ENCODE data around the gene JMJD8. TPM values are rescaled to one million over a fixed set of nuclear protein-coding genes. Genes with fewer than 3 reads are reported as not detected.

Gene JMJD8
- polyA plus RNA-seq, 4 donors = 23.0 to 46.2 (median 31.9) TPM

DNA sequence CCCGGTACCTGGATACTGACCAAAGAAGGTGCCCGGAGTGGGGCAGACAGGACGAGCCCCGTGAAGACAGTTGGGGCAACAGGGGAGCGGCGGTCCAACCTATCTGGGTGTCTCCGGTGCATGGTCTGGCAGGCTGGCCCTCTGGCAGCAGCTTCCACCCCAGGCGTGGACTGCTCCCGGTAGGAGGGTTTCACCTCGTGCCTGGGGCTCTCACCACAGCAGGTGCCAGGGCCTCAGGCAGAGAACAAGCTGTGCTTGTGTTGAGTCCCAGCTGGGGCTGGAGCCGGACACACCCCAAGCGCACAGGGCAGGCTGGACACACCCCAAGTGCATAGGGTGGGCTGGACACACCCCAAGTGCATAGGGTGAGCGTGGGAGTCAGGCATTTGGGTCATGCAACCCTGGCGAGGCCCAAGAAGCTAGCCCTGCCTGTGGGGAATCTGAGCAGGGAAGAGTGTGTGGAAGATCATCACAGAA is 23.0 kb upstream of the JMJD8 start:
- Histone ChIP-seq H3K4me3 (ENCODE audit: low read depth in 1 of 3, low read length in 3 of 3) (no peak overlapping the region), H3K27me3 (ENCODE audit: control insufficient read depth in 3 of 3, insufficient read depth in 3 of 3, low read length in 3 of 3) (peaks cover 27 to 83% (median 58%) of the 10 kb centered on the region in 3 donors), H3K27ac (ENCODE audit: low read depth in 1 of 3, low read length in 2 of 3) (no peak overlapping the region), H3K4me1 (ENCODE audit: control insufficient read depth in 3 of 3, insufficient read depth in 2 of 3, low read depth in 1 of 3, low read length in 2 of 3) (peaks cover 0 to 9% (median 0%) of the 10 kb centered on the region in 3 donors), H3K36me3 (ENCODE audit: control insufficient read depth in 3 of 3, insufficient read depth in 2 of 3, low read depth in 1 of 3, low read length in 3 of 3) (no peaks in the 10 kb centered on the region), H3K9me3 (ENCODE audit: control insufficient read depth in 2 of 2, insufficient read depth in 1 of 2, low read depth in 1 of 2, low read length in 1 of 2) (no peaks in the 10 kb centered on the region)
- 17 to 38% (median 30%) methylated on average over 14 of the region's 14 CpGs for WGBS, 3 donors
- no peak for DNase-seq
- FAIRE-seq = no peak

DNA sequence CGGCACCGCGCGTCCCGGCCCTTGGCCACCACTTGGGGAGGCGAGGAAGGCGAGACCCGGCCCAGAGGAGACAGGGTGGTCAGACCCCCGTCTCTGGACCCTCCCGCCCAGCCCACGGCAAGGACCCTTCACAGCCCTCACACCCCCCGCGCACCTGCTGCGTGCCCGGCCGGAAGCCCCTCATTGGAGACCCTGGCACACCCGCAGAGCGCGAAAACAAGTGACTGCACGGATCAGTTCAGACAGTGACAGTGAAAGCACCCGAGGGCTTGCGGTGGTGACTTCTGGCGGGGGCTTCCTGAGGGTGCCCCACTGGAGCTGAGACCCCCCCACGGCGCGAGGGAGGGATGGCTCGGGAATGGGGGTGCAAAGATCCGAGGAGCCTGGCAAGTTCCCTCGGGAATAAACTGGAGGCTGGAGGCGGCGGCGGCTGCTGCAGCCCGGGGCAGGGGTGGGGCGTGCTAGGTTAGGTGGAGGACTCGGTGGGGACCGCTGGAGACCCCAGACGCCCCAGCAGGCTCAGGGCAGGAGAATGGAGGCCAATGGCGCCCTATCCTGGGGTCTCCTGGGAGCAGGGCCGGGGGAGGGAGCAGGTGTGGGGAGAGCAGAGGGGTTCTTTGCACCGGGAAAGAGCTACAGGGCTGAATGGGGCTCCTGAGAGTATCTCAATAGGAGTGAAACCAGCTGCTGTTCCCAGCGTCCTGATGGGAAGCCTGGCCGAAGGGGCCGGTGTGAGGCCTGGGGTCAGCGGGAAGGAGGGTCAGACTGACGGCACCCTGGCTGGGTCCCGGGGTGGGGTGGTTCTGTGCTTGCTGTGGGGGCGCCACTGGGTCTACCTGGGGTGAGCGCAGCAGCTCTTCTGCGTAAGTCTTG is 22.3 kb upstream of the JMJD8 start:
- DNase-seq (no peak), FAIRE-seq (no peak)
- Histone ChIP-seq H3K36me3 (ENCODE audit: control insufficient read depth in 3 of 3, insufficient read depth in 2 of 3, low read depth in 1 of 3, low read length in 3 of 3) (no peaks in the 10 kb centered on the region), H3K4me3 (ENCODE audit: low read depth in 1 of 3, low read length in 3 of 3) (peak overlapping the region in 1 of 3 donors; percentile 32), H3K9me3 (ENCODE audit: control insufficient read depth in 2 of 2, insufficient read depth in 1 of 2, low read depth in 1 of 2, low read length in 1 of 2) (no peaks in the 10 kb centered on the region), H3K4me1 (ENCODE audit: control insufficient read depth in 3 of 3, insufficient read depth in 2 of 3, low read depth in 1 of 3, low read length in 2 of 3) (peaks cover 0 to 7% (median 0%) of the 10 kb centered on the region in 3 donors), H3K27ac (ENCODE audit: low read depth in 1 of 3, low read length in 2 of 3) (peak overlapping the region in 1 of 3 donors; percentile 22), H3K27me3 (ENCODE audit: control insufficient read depth in 3 of 3, insufficient read depth in 3 of 3, low read length in 3 of 3) (peaks cover 31 to 88% (median 61%) of the 10 kb centered on the region in 3 donors)
- 5 to 6% (median 5%) methylated on average over 37 to 49 of the region's 49 CpGs for WGBS, 3 donors

- Histone ChIP-seq H3K27me3 (ENCODE audit: control insufficient read depth in 3 of 3, insufficient read depth in 3 of 3, low read length in 3 of 3) (peaks cover 31 to 88% (median 62%) of the 10 kb centered on the region in 3 donors), H3K4me1 (ENCODE audit: control insufficient read depth in 3 of 3, insufficient read depth in 2 of 3, low read depth in 1 of 3, low read length in 2 of 3) (peaks cover 0 to under 1% (median 0%) of the 10 kb centered on the region in 3 donors), H3K9me3 (ENCODE audit: control insufficient read depth in 2 of 2, insufficient read depth in 1 of 2, low read depth in 1 of 2, low read length in 1 of 2) (no peaks in the 10 kb centered on the region), H3K4me3 (ENCODE audit: low read depth in 1 of 3, low read length in 3 of 3) (peak within 1 kb of the TSS in 2 of 3 donors; percentile 7 to 32), H3K36me3 (ENCODE audit: control insufficient read depth in 3 of 3, insufficient read depth in 2 of 3, low read depth in 1 of 3, low read length in 3 of 3) (no peaks in the 10 kb centered on the region), H3K27ac (ENCODE audit: low read depth in 1 of 3, low read length in 2 of 3) (peak within 1 kb of the TSS in 1 of 3 donors; percentile 22)
- WGBS, 3 donors = 1 to 2% (median 1%) methylated on average over 30 to 115 of the region's 115 CpGs
- DNase-seq (no peak), FAIRE-seq (no peak)
Observed at GRCh38 chr16:705431-706188, 21.5 kb upstream of the JMJD8 start, which contains the start of gene FBXL16. Gene FBXL16, minus strand, starts transcription at chr16:705801. Its CDS starts 8,396 bp downstream, at chr16:697405.

DNA sequence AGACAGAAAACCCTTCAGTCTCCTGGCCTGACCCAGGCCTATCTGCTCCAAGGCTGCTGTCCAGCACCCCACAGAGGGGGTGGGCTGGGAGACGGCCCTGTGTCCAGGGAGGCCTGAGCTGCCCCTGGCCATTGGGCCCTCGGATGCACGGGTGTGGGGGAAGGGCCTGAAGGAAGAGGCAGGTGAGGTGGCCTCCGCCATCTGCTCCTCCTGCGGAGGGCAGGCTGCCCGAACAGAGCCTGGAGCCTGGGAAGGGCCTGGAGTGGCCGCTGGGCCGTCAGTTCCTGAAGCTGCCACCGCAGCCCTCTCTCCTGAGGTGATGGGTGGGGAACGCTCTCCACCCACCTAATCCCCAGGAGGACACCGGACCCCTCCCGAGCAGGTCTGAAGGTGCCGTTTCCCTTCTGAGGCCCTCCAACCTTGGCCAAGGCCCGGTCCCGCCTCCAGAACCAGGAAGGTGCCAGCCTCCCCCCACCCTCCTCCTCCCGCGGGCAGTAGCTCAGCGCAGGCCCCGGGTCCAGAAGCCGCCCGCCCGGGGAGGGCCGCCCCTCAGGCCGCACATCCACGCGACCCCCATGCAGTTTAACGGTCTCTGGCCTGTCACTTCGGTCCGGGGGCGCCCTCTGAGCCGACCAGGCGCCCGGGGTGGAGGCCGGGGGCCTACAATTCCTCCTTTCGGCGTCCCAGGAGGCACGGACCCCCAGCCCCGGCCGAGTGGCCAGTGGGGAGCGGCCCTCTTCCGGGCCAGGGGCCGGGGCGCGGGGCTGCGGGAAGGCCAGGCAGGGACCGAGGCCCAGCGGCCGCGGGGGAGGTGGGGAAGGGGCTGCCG is 20.6 kb upstream of the JMJD8 start:
- no peak for DNase-seq
- H3K27me3 ChIP-seq (ENCODE audit: control insufficient read depth in 3 of 3, insufficient read depth in 3 of 3, low read length in 3 of 3) = peaks cover 29 to 87% (median 54%) of the 10 kb centered on the region in 3 donors
- no peaks in the 10 kb centered on the region for H3K36me3 ChIP-seq (ENCODE audit: control insufficient read depth in 3 of 3, insufficient read depth in 2 of 3, low read depth in 1 of 3, low read length in 3 of 3)
- H3K4me3 ChIP-seq (ENCODE audit: low read depth in 1 of 3, low read length in 3 of 3) = peak overlapping the region in 1 of 3 donors; percentile 7
- H3K9me3 ChIP-seq (ENCODE audit: control insufficient read depth in 2 of 2, insufficient read depth in 1 of 2, low read depth in 1 of 2, low read length in 1 of 2) = no peaks in the 10 kb centered on the region
- H3K4me1 ChIP-seq (ENCODE audit: control insufficient read depth in 3 of 3, insufficient read depth in 2 of 3, low read depth in 1 of 3, low read length in 2 of 3) = no peaks in the 10 kb centered on the region
- no peak overlapping the region for H3K27ac ChIP-seq (ENCODE audit: low read depth in 1 of 3, low read length in 2 of 3)
- FAIRE-seq = no peak
- 10 to 12% (median 11%) methylated on average over 37 to 50 of the region's 50 CpGs for WGBS, 3 donors

DNA sequence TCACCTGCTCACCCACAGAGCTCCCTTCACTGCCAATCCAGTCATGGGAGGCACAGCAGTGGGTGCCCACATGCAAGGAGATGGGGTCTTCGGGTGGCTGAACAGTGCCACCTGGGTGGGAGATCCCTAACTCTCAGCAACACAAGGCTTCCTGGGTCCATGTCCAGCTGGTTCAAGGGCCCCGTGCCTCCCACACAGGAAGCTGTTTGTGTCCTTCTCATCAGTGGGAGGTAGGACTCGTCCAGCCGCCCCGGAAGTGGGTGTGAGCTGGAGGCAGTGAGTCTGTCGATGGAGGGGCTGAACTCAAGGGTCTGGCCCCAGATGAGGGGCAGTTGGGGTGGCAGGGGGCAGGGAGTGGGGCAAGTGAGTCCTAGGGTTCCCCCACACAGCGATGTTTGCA is 19.9 kb upstream of the JMJD8 start:
- 66 to 70% (median 70%) methylated on average over 7 of the region's 7 CpGs for WGBS, 3 donors
- Histone ChIP-seq H3K27me3 (ENCODE audit: control insufficient read depth in 3 of 3, insufficient read depth in 3 of 3, low read length in 3 of 3) (peaks cover 28 to 87% (median 52%) of the 10 kb centered on the region in 3 donors), H3K4me1 (ENCODE audit: control insufficient read depth in 3 of 3, insufficient read depth in 2 of 3, low read depth in 1 of 3, low read length in 2 of 3) (no peaks in the 10 kb centered on the region), H3K36me3 (ENCODE audit: control insufficient read depth in 3 of 3, insufficient read depth in 2 of 3, low read depth in 1 of 3, low read length in 3 of 3) (no peaks in the 10 kb centered on the region), H3K4me3 (ENCODE audit: low read depth in 1 of 3, low read length in 3 of 3) (no peak overlapping the region), H3K27ac (ENCODE audit: low read depth in 1 of 3, low read length in 2 of 3) (no peak overlapping the region), H3K9me3 (ENCODE audit: control insufficient read depth in 2 of 2, insufficient read depth in 1 of 2, low read depth in 1 of 2, low read length in 1 of 2) (no peaks in the 10 kb centered on the region)
- FAIRE-seq (no peak), DNase-seq (no peak)

GRCh38 chr16:703406-703805 is 19.3 kb upstream of the JMJD8 start:
- Histone ChIP-seq H3K27ac (ENCODE audit: low read depth in 1 of 3, low read length in 2 of 3) (no peak overlapping the region), H3K4me1 (ENCODE audit: control insufficient read depth in 3 of 3, insufficient read depth in 2 of 3, low read depth in 1 of 3, low read length in 2 of 3) (no peaks in the 10 kb centered on the region), H3K27me3 (ENCODE audit: control insufficient read depth in 3 of 3, insufficient read depth in 3 of 3, low read length in 3 of 3) (peaks cover 28 to 86% (median 48%) of the 10 kb centered on the region in 3 donors), H3K9me3 (ENCODE audit: control insufficient read depth in 2 of 2, insufficient read depth in 1 of 2, low read depth in 1 of 2, low read length in 1 of 2) (no peaks in the 10 kb centered on the region), H3K36me3 (ENCODE audit: control insufficient read depth in 3 of 3, insufficient read depth in 2 of 3, low read depth in 1 of 3, low read length in 3 of 3) (no peaks in the 10 kb centered on the region), H3K4me3 (ENCODE audit: low read depth in 1 of 3, low read length in 3 of 3) (no peak overlapping the region)
- DNase-seq (no peak), FAIRE-seq (no peak)
- WGBS, 3 donors = 59 to 79% (median 60%) methylated on average over 12 of the region's 12 CpGs

- H3K9me3 ChIP-seq (ENCODE audit: control insufficient read depth in 2 of 2, insufficient read depth in 1 of 2, low read depth in 1 of 2, low read length in 1 of 2) = no peaks in the 10 kb centered on the region
- peaks cover 28 to 80% (median 40%) of the 10 kb centered on the region in 3 donors for H3K27me3 ChIP-seq (ENCODE audit: control insufficient read depth in 3 of 3, insufficient read depth in 3 of 3, low read length in 3 of 3)
- H3K4me1 ChIP-seq (ENCODE audit: control insufficient read depth in 3 of 3, insufficient read depth in 2 of 3, low read depth in 1 of 3, low read length in 2 of 3) = no peaks in the 10 kb centered on the region
- WGBS, 3 donors = 82 to 85% (median 84%) methylated on average over 19 of the region's 19 CpGs
- no peak overlapping the region for H3K27ac ChIP-seq (ENCODE audit: low read depth in 1 of 3, low read length in 2 of 3)
- DNase-seq = no peak
- no peak overlapping the region for H3K4me3 ChIP-seq (ENCODE audit: low read depth in 1 of 3, low read length in 3 of 3)
- H3K36me3 ChIP-seq (ENCODE audit: control insufficient read depth in 3 of 3, insufficient read depth in 2 of 3, low read depth in 1 of 3, low read length in 3 of 3) = no peaks in the 10 kb centered on the region
- FAIRE-seq = no peak
Observed at GRCh38 chr16:702341-702740, 18.2 kb upstream of the JMJD8 start.
